HepG2 (cell line): ENCODE data around the gene ZNF500. TPM values are rescaled to one million over a fixed set of nuclear protein-coding genes. Genes with fewer than 3 reads are reported as not detected.

Experiments used
- ATAC-seq: fragments of 200-7000 bp; cut with Tn5 transposase; 3 replicates; pipeline ENCODE4 v1.9.1; 2020; ENCODE audit warnings: mild to moderate bottlenecking, moderate library complexity
- BruUV-seq: library from RNA; stranded (reverse); fragments of 400-500 nt; replicated peaks from 2 replicates; lab custom pipeline; 2021; lab: Mats Ljungman, UMichigan
- CTCF ChIA-PET: fragments of 300-600 bp; formaldehyde crosslinking; extraction: SDS; loops from one replicate; lab custom pipeline; 2021; ENCODE audit warnings: low total read pairs, inconsistent platforms, low intra/inter-chr PET ratio; lab: Yijun Ruan, JAX
- POLR2A ChIA-PET: fragments of 350-600 bp; sonication (Branson Sonifier 250); formaldehyde crosslinking; loops from one replicate; lab custom pipeline; 2020; ENCODE audit warnings: antibody characterized with exemption, inconsistent platforms; lab: Yijun Ruan, JAX
- DNase-seq: peaks from one replicate; pipeline ENCODE4 v3.0.0-alpha.2; 2015; ENCODE audit warnings: low spot score
- FAIRE-seq: peaks from 3 replicates; lab custom pipeline; 2011; peaks lifted over from hg19 to GRCh38; lab: Jason Lieb, UNC
- H2AFZ ChIP-seq: one replicate; pipeline ENCODE4 v1.6.1; 2011; ENCODE audit warnings: low read length, inconsistent platforms
- H3K27ac ChIP-seq: fragments of 300-600 bp; 3 replicates; pipeline ENCODE4 v1.8.0; 2011; ENCODE audit warnings: mixed run types, mild to moderate bottlenecking, mixed read lengths, low read length, inconsistent platforms; ENCODE audit not compliant: insufficient read depth; ENCODE audit errors: extremely low read length
- H3K27me3 ChIP-seq, 2 experiments: fragments of 200-600 bp in 1 of 2; 2 replicates in 1 of 2; 3 replicates in 1 of 2; pipeline versions ENCODE4 v1.6.0 to v1.8.0; 2011; ENCODE audit warnings: low read length in 2 of 2, mild to moderate bottlenecking in 2 of 2, moderate library complexity in 2 of 2, inconsistent platforms in 1 of 2; ENCODE audit not compliant: insufficient read depth in 2 of 2, control insufficient read depth in 1 of 2
- H3K36me3 ChIP-seq, 2 experiments: fragments of 200-600 bp in 1 of 2; replicated peaks in 1 of 2; 2 replicates in 1 of 2; 3 replicates in 1 of 2; pipeline versions ENCODE4 v1.5.1 to v1.8.0; 2011; ENCODE audit warnings: low read length in 2 of 2, inconsistent platforms in 1 of 2; ENCODE audit not compliant: insufficient read depth in 2 of 2, control insufficient read depth in 1 of 2
- H3K4me1 ChIP-seq: 2 replicates; pipeline ENCODE4 v1.5.1; 2012; ENCODE audit warnings: low read length, inconsistent platforms; ENCODE audit not compliant: insufficient read depth
- H3K4me2 ChIP-seq: 2 replicates; pipeline ENCODE4 v1.6.0; 2011; ENCODE audit warnings: low read depth, low read length, inconsistent platforms
- H3K4me3 ChIP-seq, 3 experiments: fragments of 200-600 bp in 1 of 3; sonication (generic), shearing (Covaris generic) in 1 of 3; replicated peaks in 1 of 3; 2 replicates each; pipeline ENCODE4 v1.5.1; 2011 to 2016; ENCODE audit warnings: low read length in 3 of 3, inconsistent platforms in 2 of 3, low read depth in 2 of 3, mild to moderate bottlenecking in 2 of 3, control low read depth in 1 of 3, mixed read lengths in 1 of 3; ENCODE audit not compliant: insufficient read depth in 1 of 3
- H3K79me2 ChIP-seq: one replicate; pipeline ENCODE4 v1.6.1; 2011; ENCODE audit warnings: low read length, inconsistent platforms; ENCODE audit not compliant: insufficient read depth
- H3K9ac ChIP-seq: 2 replicates; pipeline ENCODE4 v1.6.0; 2011; ENCODE audit warnings: mild to moderate bottlenecking, low read depth, low read length, inconsistent platforms; ENCODE audit not compliant: insufficient read depth
- H3K9me3 ChIP-seq: 2 replicates; pipeline ENCODE4 v1.5.1; 2012; ENCODE audit warnings: mild to moderate bottlenecking, low read length
- H4K20me1 ChIP-seq: 2 replicates; pipeline ENCODE4 v1.6.0; 2011; ENCODE audit warnings: inconsistent platforms, mild to moderate bottlenecking, low read length, moderate library complexity; ENCODE audit not compliant: insufficient read depth
- ESRRA ChIP-seq: sonication (generic); formaldehyde crosslinking; IDR thresholded peaks from 2 replicates; pipeline ENCODE4 v1.5.1; 2020; ENCODE audit warnings: mild to moderate bottlenecking, low read depth, missing genetic modification reagents
- NFKBIZ ChIP-seq: IDR thresholded peaks from 2 replicates; pipeline ENCODE4 v1.6.1; 2018; ENCODE audit warnings: missing genetic modification reagents, missing compliant biosample characterization
- NR2C2 ChIP-seq: sonication (generic); formaldehyde crosslinking; IDR thresholded peaks from 2 replicates; pipeline ENCODE4 v1.4.0; 2020; ENCODE audit warnings: missing genetic modification reagents, mild to moderate bottlenecking, moderate library complexity, borderline replicate concordance
- PHF21A ChIP-seq: sonication (generic); formaldehyde crosslinking; IDR thresholded peaks from 2 replicates; pipeline ENCODE4 v1.5.0; 2020; ENCODE audit warnings: mild to moderate bottlenecking, missing genetic modification reagents
- SP1 ChIP-seq, 2 experiments: fragments of 450-650 bp in 1 of 2; sonication (generic) in 1 of 2; formaldehyde crosslinking in 1 of 2; IDR thresholded peaks; 2 replicates each; pipeline versions ENCODE4 v1.4.0 to v1.6.1; 2016 to 2020; ENCODE audit warnings: missing genetic modification reagents in 1 of 2
- ZFYVE20 ChIP-seq: sonication (generic); formaldehyde crosslinking; IDR thresholded peaks from 2 replicates; pipeline ENCODE4 v1.8.0; 2023; ENCODE audit warnings: low read depth, mild to moderate bottlenecking, moderate library complexity, missing genetic modification reagents, borderline replicate concordance
- ZNF121 ChIP-seq: sonication (generic); formaldehyde crosslinking; IDR thresholded peaks from 2 replicates; pipeline ENCODE4 v1.5.0; 2020; ENCODE audit warnings: mild to moderate bottlenecking, missing genetic modification reagents
- ZNF235 ChIP-seq: sonication (generic); formaldehyde crosslinking; IDR thresholded peaks from 2 replicates; pipeline ENCODE4 v1.8.1; 2023; ENCODE audit warnings: mild to moderate bottlenecking, missing genetic modification reagents, borderline replicate concordance
- ZNF451 ChIP-seq: sonication (generic); formaldehyde crosslinking; IDR thresholded peaks from 2 replicates; pipeline ENCODE4 v1.5.0; 2020; ENCODE audit warnings: mild to moderate bottlenecking, missing genetic modification reagents
- WGBS: methylation state at CpG from one replicate; pipeline ENCODE4 v1.1.6; 2017; ENCODE audit warnings: low lambda C conversion rate; 5-methylcytosine and 5-hydroxymethylcytosine counted together
- in situ Hi-C: cut with HindIII; loops from 2 replicates; pipeline ENCODE4 v1.10.0; 2017; ENCODE audit warnings: low pct_unique_long_range_greater_than_20kb; ENCODE audit not compliant: extremely low pct_ligation_motif_present
- intact Hi-C: fragments of 100-400 bp; cut with micrococcal nuclease; formaldehyde crosslinking; loops from one replicate; pipeline ENCODE4 v1.10.0; 2022; ENCODE audit not compliant: unreplicated experiment
- polyA plus RNA-seq, 8 experiments: library from polyadenylated mRNA; depleted of rRNA in 3 of 8; stranded (reverse) in 7 of 8; unstranded in 1 of 8; fragments of >200 nt; fragmentation: Illumina TruSeq in 4 of 8; extraction: Trizol in 4 of 8; gene quantifications; 2 replicates each; pipeline versions ENCODE4 v1.2.1 to v1.2.3, GENCODE V29; 2011 to 2016; ENCODE audit warnings: low read depth in 4 of 8, missing spikeins in 1 of 8, mixed read lengths in 1 of 8; ENCODE audit not compliant: insufficient read depth in 1 of 8
- total RNA-seq, 5 experiments: library from RNA; depleted of rRNA; stranded (reverse); fragments of >200 nt; fragmentation: Illumina TruSeq; extraction: Trizol; gene quantifications; 2 replicates each; pipeline ENCODE4 v1.2.3, GENCODE V29; 2016; ENCODE audit warnings: low read depth in 1 of 5

Gene ZNF500
- total and polyA plus RNA-seq, 2 of the 13 experiments (the other 11 are each of a cell fraction or from before 2014, with no cell fraction given) = 6.1 to 12.2 TPM

DNA sequence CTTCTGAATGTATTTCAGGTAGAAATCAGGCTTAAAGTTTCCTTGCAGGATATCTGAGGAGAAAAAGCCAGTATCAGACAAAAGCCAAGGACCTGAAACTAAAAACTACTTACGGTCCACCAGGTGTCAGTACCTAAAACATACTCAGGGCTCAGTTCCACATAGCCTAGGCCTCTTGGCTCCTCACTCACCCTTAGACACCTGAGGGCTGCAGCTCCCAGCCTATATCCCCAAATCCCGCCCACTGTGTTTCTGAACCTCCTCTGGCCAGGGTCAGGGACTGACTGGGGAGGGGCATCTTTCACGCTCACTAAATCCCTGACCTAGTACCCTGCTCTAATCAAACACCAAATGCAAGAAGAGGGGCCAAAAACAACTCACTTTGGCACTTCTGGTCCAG is 44.3 kb upstream of the ZNF500 start (continued):
- no peak for TF ChIP-seq ZNF451 (CRISPR knock-in tag)
- no peak for TF ChIP-seq PHF21A (CRISPR knock-in tag)

DNA sequence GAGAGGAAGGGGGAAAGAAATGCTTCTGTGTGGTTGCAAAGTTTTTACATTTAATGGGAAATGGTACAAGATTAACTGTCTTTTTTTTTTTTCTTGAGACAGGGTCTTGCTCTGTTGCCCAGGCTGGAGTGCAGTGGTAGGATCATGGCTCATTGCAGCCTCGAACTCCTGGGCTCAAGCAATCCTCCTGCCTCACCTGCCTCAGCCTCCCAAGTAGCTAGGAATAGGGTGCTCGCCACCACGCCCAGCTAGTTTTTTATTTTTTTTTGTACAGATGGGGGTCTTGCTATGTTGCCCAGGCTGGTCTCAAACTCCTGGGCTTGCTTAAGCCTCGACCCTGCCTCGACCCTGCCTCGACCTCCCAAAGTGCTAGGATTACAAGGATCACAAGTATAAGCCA is 39.3 kb upstream of the ZNF500 start:
- no peaks in the 10 kb centered on the region for H3K79me2 ChIP-seq
- intact Hi-C loops = no loop called here
- no peak overlapping the region for H2AFZ ChIP-seq
- 96% methylated on average over 6 of the region's 6 CpGs for WGBS
- DNase-seq (no peak), ATAC-seq (no peak), FAIRE-seq (no peak)
- H3K27ac ChIP-seq = no peak overlapping the region
- H3K9me3 ChIP-seq = no peaks in the 10 kb centered on the region
- no peaks in the 10 kb centered on the region for H3K27me3 ChIP-seq
- no TSS peak for BruUV-seq
- no peak overlapping the region for H3K9ac ChIP-seq
- CTCF ChIA-PET = no interaction called here
- no peaks in the 10 kb centered on the region for H4K20me1 ChIP-seq
- H3K4me1 ChIP-seq = peaks cover 8% of the 10 kb centered on the region
- H3K4me2 ChIP-seq = no peak overlapping the region
- H3K36me3 ChIP-seq = peaks cover 3 to 41% of the 10 kb centered on the region in 2 experiments; a peak in 4 of 5 replicates
- POLR2A ChIA-PET = no interaction called here
- TF ChIP-seq NR2C2 = no peak
- peak; percentile 74 for TF ChIP-seq ZNF121
- no peak for TF ChIP-seq SP1 (IDR thresholded peaks at IDR 0.05)
- TF ChIP-seq SP1 (CRISPR knock-in tag; IDR thresholded peaks at IDR 0.05) = no peak
- TF ChIP-seq ESRRA = no peak
- no peak for TF ChIP-seq NFKBIZ (CRISPR knock-in tag)
- no peak for TF ChIP-seq ZNF235
- no peak for TF ChIP-seq ZFYVE20 (CRISPR knock-in tag)
- in situ Hi-C loops = no loop called here
- no peak overlapping the region for H3K4me3 ChIP-seq
